ENCODE data around the gene MAN1C1. TPM values are rescaled to one million over a fixed set of nuclear protein-coding genes. Genes with fewer than 3 reads are reported as not detected.

The MAN1C1 gene
- total and polyA plus RNA-seq, 2 donors from 2014 or later, result 31.7 to 65.5 TPM

DNA sequence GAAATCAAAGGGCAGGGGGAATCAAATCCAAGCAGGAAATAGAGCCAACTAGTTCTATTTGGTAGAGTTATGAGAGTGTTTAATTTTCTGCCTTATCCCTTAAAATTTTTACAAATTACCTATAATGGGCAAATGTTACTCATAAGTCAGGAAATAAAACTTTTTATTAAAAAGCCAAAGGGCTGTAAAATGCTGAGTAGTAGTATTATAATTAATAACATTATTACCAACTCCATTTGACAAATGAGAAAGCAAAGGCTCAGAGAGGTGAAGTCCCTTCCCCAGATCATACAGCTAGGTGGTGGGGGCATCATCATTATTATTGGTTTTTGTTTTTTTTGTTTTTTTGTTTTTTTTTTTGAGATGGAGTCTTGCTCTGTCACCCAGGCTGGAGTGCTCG lies 186.8 kb downstream of the MAN1C1 start:
- intact Hi-C loops (cut with DNase I), result no loop called here
- H3K36me3 ChIP-seq (ENCODE audit: control insufficient read depth in 2 of 3, insufficient read depth in 3 of 3, low read length in 3 of 3), result peaks cover 0 to 7% (median 0%) of the 10 kb centered on the region in 3 donors
- no peak for DNase-seq
- peaks cover 0 to 23% (median 9%) of the 10 kb centered on the region in 3 donors for H3K4me1 ChIP-seq (ENCODE audit: control insufficient read depth in 2 of 3, insufficient read depth in 2 of 3, low read depth in 1 of 3, low read length in 3 of 3)
- H3K27me3 ChIP-seq (ENCODE audit: control insufficient read depth, insufficient read depth, low read length), result no peaks in the 10 kb centered on the region
- no peak overlapping the region for H3K27ac ChIP-seq (ENCODE audit: low read depth in 2 of 2, low read length in 2 of 2)
- no peak overlapping the region for H3K9ac ChIP-seq (ENCODE audit: low read length in 3 of 3)
- no peak overlapping the region for H3K4me3 ChIP-seq (ENCODE audit: low read length in 3 of 3)
- TF ChIP-seq, protein P1, sequence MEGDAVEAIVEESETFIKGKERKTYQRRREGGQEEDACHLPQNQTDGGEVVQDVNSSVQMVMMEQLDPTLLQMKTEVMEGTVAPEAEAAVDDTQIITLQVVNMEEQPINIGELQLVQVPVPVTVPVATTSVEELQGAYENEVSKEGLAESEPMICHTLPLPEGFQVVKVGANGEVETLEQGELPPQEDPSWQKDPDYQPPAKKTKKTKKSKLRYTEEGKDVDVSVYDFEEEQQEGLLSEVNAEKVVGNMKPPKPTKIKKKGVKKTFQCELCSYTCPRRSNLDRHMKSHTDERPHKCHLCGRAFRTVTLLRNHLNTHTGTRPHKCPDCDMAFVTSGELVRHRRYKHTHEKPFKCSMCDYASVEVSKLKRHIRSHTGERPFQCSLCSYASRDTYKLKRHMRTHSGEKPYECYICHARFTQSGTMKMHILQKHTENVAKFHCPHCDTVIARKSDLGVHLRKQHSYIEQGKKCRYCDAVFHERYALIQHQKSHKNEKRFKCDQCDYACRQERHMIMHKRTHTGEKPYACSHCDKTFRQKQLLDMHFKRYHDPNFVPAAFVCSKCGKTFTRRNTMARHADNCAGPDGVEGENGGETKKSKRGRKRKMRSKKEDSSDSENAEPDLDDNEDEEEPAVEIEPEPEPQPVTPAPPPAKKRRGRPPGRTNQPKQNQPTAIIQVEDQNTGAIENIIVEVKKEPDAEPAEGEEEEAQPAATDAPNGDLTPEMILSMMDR (IDR thresholded peaks at IDR 0.05; ENCODE audit: borderline replicate concordance, extremely low read depth, insufficient read depth), result no peak
- H3K9me3 ChIP-seq (ENCODE audit: control insufficient read depth in 2 of 3, insufficient read depth in 1 of 3, low read length in 3 of 3), result no peaks in the 10 kb centered on the region
- no peak for FAIRE-seq

DNA sequence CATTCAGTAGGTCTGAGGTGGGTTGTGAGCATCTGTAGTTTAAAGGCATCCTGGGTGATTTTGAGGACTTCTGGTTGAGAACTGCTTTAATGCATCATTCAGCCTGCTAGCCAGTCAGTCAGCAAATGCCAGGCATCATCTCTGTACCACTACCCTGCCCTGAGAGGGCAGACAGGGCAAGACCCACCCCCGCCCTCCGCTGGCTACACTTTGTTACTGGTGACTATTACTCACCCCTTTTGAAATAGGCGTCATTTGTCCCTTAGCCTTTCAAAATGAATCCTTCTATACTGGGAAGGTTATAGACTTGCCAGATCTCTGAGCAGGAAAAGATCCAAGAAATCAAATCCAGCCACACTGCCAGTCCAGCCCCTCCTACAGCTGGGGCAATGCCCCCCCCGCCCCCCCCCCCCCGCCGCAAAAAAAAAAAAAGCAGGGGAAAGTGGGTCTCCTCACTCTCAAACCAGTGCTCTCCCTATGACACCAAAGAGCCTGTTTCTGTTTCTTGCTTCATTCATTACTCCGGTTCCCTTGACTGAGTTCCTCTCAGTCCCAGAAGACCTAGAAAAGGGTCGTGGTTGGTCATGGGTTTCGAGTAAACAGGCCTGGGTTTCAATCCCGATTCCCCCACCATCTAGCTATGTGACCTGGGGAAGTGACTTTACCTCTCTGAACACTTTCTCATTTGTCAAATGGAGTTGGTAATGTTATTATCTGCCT lies 187.8 kb downstream of the MAN1C1 start:
- Histone ChIP-seq H3K4me1 (ENCODE audit: control insufficient read depth in 2 of 3, insufficient read depth in 2 of 3, low read depth in 1 of 3, low read length in 3 of 3) (peaks cover 0 to 20% (median 9%) of the 10 kb centered on the region in 3 donors), H3K9ac (ENCODE audit: low read length in 3 of 3) (no peak overlapping the region), H3K27me3 (ENCODE audit: control insufficient read depth, insufficient read depth, low read length) (no peaks in the 10 kb centered on the region), H3K27ac (ENCODE audit: low read depth in 2 of 2, low read length in 2 of 2) (no peak overlapping the region), H3K9me3 (ENCODE audit: control insufficient read depth in 2 of 3, insufficient read depth in 1 of 3, low read length in 3 of 3) (no peaks in the 10 kb centered on the region), H3K36me3 (ENCODE audit: control insufficient read depth in 2 of 3, insufficient read depth in 3 of 3, low read length in 3 of 3) (peaks cover 0 to 7% (median 0%) of the 10 kb centered on the region in 3 donors), H3K4me3 (ENCODE audit: low read length in 3 of 3) (no peak overlapping the region)
- FAIRE-seq, result no peak
- DNase-seq, result peak in 1 of 5 donors; percentile 68
- intact Hi-C loops (cut with DNase I), result no loop called here
- TF ChIP-seq, protein P1 (IDR thresholded peaks at IDR 0.05; ENCODE audit: borderline replicate concordance, extremely low read depth, insufficient read depth), result no peak

DNA sequence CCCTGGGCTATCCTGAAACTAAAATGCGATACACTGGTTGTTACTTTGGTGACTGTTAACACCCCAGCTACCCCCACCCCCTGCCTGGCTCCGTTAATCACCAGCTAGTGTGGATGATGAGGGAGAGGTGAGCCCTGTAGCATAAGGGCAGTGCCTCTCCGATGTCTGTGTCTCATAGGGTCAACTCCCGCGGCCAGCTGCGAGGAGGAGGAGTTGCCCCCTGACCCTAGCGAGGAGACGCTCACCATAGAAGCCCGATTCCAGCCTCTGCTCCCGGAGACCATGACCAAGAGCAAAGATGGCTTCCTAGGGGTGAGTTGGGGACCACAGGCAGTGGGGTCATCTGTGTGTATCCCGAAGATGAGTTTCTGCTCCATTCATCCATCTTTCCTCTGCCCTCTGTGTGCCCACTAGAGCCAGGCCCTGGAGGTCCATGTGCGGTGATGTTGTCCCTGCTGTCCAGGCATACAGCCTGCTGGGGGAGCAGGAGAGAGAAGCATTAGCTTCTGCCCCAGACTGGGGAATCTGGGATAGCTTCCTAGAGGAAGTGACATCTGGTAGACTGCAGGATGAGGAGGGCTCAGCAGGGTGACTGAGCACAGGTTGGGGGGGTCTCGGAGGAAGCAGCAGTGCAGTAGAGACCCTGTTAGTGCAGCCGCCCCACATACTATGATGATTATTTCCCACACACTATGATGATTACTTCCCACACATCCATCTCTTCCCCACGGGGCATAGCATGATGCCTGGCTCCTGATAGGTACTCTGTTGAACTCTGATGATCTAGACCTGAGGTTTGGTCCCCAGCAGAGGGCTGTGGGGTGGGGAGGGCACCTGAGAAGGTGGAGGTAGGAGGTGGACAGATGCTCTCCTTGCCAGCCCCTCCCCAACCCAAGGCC lies 188.6 kb downstream of the MAN1C1 start:
- Histone ChIP-seq H3K4me1 (ENCODE audit: control insufficient read depth in 2 of 3, insufficient read depth in 2 of 3, low read depth in 1 of 3, low read length in 3 of 3) (peaks cover 0 to 18% (median 9%) of the 10 kb centered on the region in 3 donors), H3K36me3 (ENCODE audit: control insufficient read depth in 2 of 3, insufficient read depth in 3 of 3, low read length in 3 of 3) (peaks cover 0 to 7% (median 0%) of the 10 kb centered on the region in 3 donors), H3K9me3 (ENCODE audit: control insufficient read depth in 2 of 3, insufficient read depth in 1 of 3, low read length in 3 of 3) (no peaks in the 10 kb centered on the region), H3K27ac (ENCODE audit: low read depth in 2 of 2, low read length in 2 of 2) (no peak overlapping the region), H3K4me3 (ENCODE audit: low read length in 3 of 3) (no peak overlapping the region), H3K9ac (ENCODE audit: low read length in 3 of 3) (no peak overlapping the region), H3K27me3 (ENCODE audit: control insufficient read depth, insufficient read depth, low read length) (no peaks in the 10 kb centered on the region)
- intact Hi-C loops (cut with DNase I), result no loop called here
- TF ChIP-seq, protein P1 (IDR thresholded peaks at IDR 0.05; ENCODE audit: borderline replicate concordance, extremely low read depth, insufficient read depth), result no peak
- DNase-seq (peak in 1 of 5 donors; percentile 44), FAIRE-seq (no peak)

All from kidney (tissue), 14 donors.